ENCODE data around the gene POLK.
A peak's percentile ranks its signal among the peaks of the same experiment; 100 is the strongest.
"Not testable (repeated sequence)": the region's sequence is repeated elsewhere in the genome, so short reads cannot be mapped to it uniquely, and the experiment has no call there.

Gene POLK

DNA sequence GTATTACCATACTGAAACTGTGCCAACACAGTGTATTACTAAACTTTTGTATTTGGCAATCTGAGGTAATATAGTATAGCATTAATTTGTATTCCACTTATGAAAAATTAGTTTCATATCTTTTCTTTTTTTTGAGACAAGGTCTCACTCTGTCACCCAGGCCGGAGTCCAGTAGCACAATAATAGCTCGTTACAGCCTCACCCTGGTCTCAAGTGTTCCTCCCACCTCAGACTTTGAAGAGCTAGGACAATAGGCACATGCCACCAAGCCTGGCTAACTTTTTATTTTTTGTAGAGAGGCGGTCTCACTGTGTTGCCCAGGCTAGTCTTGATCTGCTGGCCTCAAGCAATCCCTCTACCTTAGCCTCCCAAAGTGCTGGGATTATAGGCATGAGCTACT, 36.1 kb downstream of the POLK start:
- Histone ChIP-seq H3K4me1 (no peaks in the 10 kb centered on the region), H4K20me1 (peaks cover 0 to 42% (median 0%) of the 10 kb centered on the region in 11 experiments; a peak in 10 of 22 replicates), H3K9me3 (replicated peaks in 1 of 11) (no peaks in the 10 kb centered on the region; a peak in 3 of 22 replicates), H3K27me3 (no peaks in the 10 kb centered on the region), H3K4me3 (no peak overlapping the region), H3K27ac (no peak overlapping the region), H3K36me3 (peaks cover 24 to 66% (median 45%) of the 10 kb centered on the region in 11 experiments), H3K4me2 (no peak overlapping the region), H3K9ac (no peak overlapping the region)
- no peak for TF ChIP-seq Cebpa-rat (IDR thresholded peaks at IDR 0.05)

GRCh38 chr5:75550597-75550996, 38.9 kb downstream of the POLK start:
- Histone ChIP-seq H3K4me3 (no peak overlapping the region), H3K4me2 (no peak overlapping the region), H3K36me3 (peaks cover 36 to 69% (median 54%) of the 10 kb centered on the region in 11 experiments), H3K27me3 (no peaks in the 10 kb centered on the region), H3K4me1 (no peaks in the 10 kb centered on the region), H3K9me3 (replicated peaks in 1 of 11) (no peaks in the 10 kb centered on the region; a peak in 3 of 22 replicates), H3K9ac (no peak overlapping the region), H4K20me1 (peaks cover 0 to 18% (median 0%) of the 10 kb centered on the region in 11 experiments; a peak in 3 of 22 replicates), H3K27ac (no peak overlapping the region)
- no peak for TF ChIP-seq Cebpa-rat (IDR thresholded peaks at IDR 0.05)

- no peaks in the 10 kb centered on the region for H3K27me3 ChIP-seq
- no peak overlapping the region for H3K27ac ChIP-seq
These were observed 39.8 kb downstream of the POLK start for GRCh38 chr5:75551471-75551870.

DNA sequence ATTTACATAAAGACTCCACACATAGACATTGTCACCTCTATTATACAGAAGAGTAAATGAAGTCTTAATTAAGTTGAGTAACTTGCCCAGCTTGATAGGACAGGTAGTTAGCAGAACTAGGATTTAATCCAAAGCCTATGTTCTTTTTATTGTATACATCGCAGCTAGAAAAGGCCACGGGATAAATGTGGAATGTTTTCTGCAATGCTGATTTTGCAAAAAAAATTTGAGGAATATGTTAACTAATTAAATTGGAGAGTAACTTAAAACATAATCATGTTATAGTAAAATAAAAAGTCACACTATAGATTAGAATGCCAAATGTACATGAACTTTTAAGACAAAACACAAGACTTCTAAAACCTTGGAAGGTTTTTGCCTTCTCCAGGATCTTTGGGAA, 41.1 kb downstream of the POLK start:
- Histone ChIP-seq H3K4me3 (no peak overlapping the region), H3K27ac (no peak overlapping the region), H3K36me3 (peaks cover 53 to 89% (median 70%) of the 10 kb centered on the region in 11 experiments), H3K4me2 (no peak overlapping the region), H3K9me3 (replicated peaks in 1 of 11) (peaks cover 2 to 13% (median 11%) of the 10 kb centered on the region in 11 experiments; a peak in 16 of 22 replicates), H4K20me1 (peaks cover 0 to 8% (median 0%) of the 10 kb centered on the region in 11 experiments; a peak in 2 of 22 replicates), H3K27me3 (no peaks in the 10 kb centered on the region), H3K4me1 (peaks cover 0 to 12% (median 0%) of the 10 kb centered on the region in 10 experiments; a peak in 6 of 20 replicates), H3K9ac (no peak overlapping the region)
- no peak for TF ChIP-seq Cebpa-rat (IDR thresholded peaks at IDR 0.05)

More at GRCh38 chr5:75551471-75551870, 39.8 kb downstream of the POLK start:
- H3K9me3 ChIP-seq (replicated peaks in 1 of 11) = no peaks in the 10 kb centered on the region; a peak in 3 of 22 replicates
- no peak overlapping the region for H3K4me2 ChIP-seq
- no peak overlapping the region for H3K4me3 ChIP-seq
- peaks cover 0 to 18% (median 0%) of the 10 kb centered on the region in 11 experiments; a peak in 2 of 22 replicates for H4K20me1 ChIP-seq
- no peaks in the 10 kb centered on the region for H3K4me1 ChIP-seq
- peaks cover 41 to 78% (median 62%) of the 10 kb centered on the region in 11 experiments for H3K36me3 ChIP-seq
- H3K9ac ChIP-seq = no peak overlapping the region
- TF ChIP-seq Cebpa-rat (IDR thresholded peaks at IDR 0.05) = no peak

DNA sequence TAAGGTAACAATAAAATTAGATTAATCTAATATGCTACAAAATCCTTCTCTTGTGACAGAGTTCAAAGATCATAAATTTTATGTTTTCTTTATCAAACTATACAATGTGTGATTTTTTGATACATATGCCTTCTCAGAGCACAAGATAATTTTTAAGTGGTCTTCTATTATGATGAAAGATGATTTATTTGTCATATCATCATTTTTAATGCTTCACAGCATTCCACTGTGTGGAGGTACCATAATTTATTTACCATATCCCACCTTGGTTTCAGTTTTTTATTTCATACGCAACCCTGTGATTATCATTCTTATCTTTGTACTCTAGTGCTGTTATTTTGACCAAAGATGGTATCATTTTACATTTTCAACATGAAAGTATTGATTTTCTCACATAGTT, 41.7 kb downstream of the POLK start:
- TF ChIP-seq Cebpa-rat (IDR thresholded peaks at IDR 0.05) = no peak
- Histone ChIP-seq H3K36me3 (peaks cover 56 to 90% (median 73%) of the 10 kb centered on the region in 11 experiments), H3K27me3 (no peaks in the 10 kb centered on the region), H3K9me3 (replicated peaks in 1 of 11) (peaks cover 8 to 17% (median 14%) of the 10 kb centered on the region in 11 experiments; a peak in 16 of 22 replicates), H3K4me3 (no peak overlapping the region), H3K27ac (no peak overlapping the region), H3K9ac (no peak overlapping the region), H4K20me1 (0 out of 22 replicates have a peak, but pooled peaks cover 0 to 5% (median 0%) of the 10 kb centered on the region in 11 experiments), H3K4me1 (peaks cover 0 to 18% (median 0%) of the 10 kb centered on the region in 10 experiments; a peak in 6 of 20 replicates), H3K4me2 (no peak overlapping the region)

- peaks cover 54 to 88% (median 67%) of the 10 kb centered on the region in 11 experiments for H3K36me3 ChIP-seq
- peaks cover 37 to 55% (median 46%) of the 10 kb centered on the region in 11 experiments for H3K9me3 ChIP-seq (replicated peaks in 1 of 11)
- no peaks in the 10 kb centered on the region for H3K27me3 ChIP-seq
These were observed 46.5 kb downstream of the POLK start for GRCh38 chr5:75558221-75558620.

DNA sequence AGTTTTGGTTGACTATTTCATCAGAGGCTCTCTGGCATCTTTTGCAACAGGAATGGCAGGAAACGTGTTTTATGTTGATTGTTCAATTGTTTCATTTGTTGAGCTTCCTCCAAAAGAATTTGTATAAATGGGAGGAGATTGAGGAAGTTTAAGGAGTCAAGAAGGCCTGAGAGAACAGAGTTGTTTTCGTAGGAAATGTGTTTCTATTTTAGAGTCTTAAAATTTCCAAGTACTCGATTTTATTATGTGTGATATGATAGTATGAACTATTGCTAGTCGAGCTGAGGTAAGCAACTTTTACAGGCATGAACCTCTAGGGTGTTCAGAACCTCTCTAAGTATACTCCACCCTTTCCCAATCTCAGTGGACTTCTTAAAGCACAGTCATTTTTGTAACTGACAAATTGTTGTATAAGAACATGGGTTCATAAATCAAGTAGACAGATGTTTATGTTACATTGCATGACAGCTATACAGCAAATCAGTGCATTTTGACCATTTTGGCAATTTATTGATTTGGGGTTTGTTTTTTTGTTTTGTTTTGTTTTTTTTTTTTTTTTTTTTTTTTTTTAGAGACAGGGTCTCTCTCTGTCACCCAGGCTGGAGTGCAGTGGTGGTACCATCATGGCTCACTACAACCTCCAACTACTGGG, 47.4 kb downstream of the POLK start:
- H3K4me1 ChIP-seq = peaks cover 0 to 38% (median 0%) of the 10 kb centered on the region in 10 experiments; a peak in 7 of 20 replicates
- H3K9me3 ChIP-seq (replicated peaks in 1 of 11) = peaks cover 46 to 62% (median 54%) of the 10 kb centered on the region in 11 experiments
- no peaks in the 10 kb centered on the region for H4K20me1 ChIP-seq
- H3K27me3 ChIP-seq = no peaks in the 10 kb centered on the region
- peak overlapping the region in 6 of 11 experiments; percentile 12 to 79 (median 62); a peak in 11 of 22 replicates for H3K27ac ChIP-seq
- H3K4me2 ChIP-seq = peak overlapping the region in 6 of 11 experiments; percentile 14 to 76 (median 43); a peak in 10 of 22 replicates
- TF ChIP-seq Cebpa-rat (IDR thresholded peaks at IDR 0.05) = no peak
- H3K4me3 ChIP-seq = peak overlapping the region in 1 of 10 experiments; percentile 20; a peak in 3 of 20 replicates
- H3K36me3 ChIP-seq = peaks cover 45 to 84% (median 60%) of the 10 kb centered on the region in 11 experiments
- H3K9ac ChIP-seq = peak overlapping the region in 3 of 11 experiments; percentile 37 to 56 (median 39); a peak in 4 of 22 replicates

More at GRCh38 chr5:75558221-75558620, 46.5 kb downstream of the POLK start:
- Histone ChIP-seq H3K4me2 (peak overlapping the region in 3 of 11 experiments; percentile 1 to 39 (median 10); a peak in 3 of 22 replicates), H4K20me1 (no peaks in the 10 kb centered on the region), H3K9ac (no peak overlapping the region), H3K27ac (peak overlapping the region in 4 of 11 experiments; percentile 3 to 79 (median 22); a peak in 5 of 22 replicates), H3K4me1 (peaks cover 0 to 37% (median 0%) of the 10 kb centered on the region in 10 experiments; a peak in 7 of 20 replicates), H3K4me3 (no peak overlapping the region)
- no peak for TF ChIP-seq Cebpa-rat (IDR thresholded peaks at IDR 0.05)

DNA sequence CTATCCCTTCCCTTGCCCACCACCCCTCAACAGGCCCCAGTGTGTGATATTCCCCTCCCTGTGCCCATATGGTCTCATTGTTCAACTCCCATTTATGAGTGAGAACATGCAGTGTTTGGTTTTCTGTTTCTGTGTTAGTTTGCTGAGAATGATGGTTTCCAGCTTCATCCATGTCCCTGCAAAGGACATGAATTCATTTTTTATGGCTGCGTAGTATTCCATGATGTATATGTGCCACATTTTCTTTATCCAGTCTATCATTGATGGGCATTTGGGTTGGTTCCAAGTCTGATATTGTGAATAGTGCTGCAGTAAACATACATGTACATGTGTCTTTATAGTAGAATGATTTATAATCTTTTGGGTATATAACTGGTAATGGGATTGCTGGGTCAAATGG, 49.0 kb downstream of the POLK start:
- not testable (repeated sequence) for H3K9ac ChIP-seq, H3K4me2 ChIP-seq, H3K4me3 ChIP-seq, H3K27me3 ChIP-seq, H4K20me1 ChIP-seq, H3K27ac ChIP-seq
- peaks cover 34 to 78% (median 49%) of the 10 kb centered on the region in 11 experiments for H3K36me3 ChIP-seq
- peaks cover 52 to 74% (median 65%) of the 10 kb centered on the region in 11 experiments for H3K9me3 ChIP-seq (replicated peaks in 1 of 11)
- peaks cover 0 to 51% (median 0%) of the 10 kb centered on the region in 10 experiments; a peak in 7 of 20 replicates for H3K4me1 ChIP-seq

DNA sequence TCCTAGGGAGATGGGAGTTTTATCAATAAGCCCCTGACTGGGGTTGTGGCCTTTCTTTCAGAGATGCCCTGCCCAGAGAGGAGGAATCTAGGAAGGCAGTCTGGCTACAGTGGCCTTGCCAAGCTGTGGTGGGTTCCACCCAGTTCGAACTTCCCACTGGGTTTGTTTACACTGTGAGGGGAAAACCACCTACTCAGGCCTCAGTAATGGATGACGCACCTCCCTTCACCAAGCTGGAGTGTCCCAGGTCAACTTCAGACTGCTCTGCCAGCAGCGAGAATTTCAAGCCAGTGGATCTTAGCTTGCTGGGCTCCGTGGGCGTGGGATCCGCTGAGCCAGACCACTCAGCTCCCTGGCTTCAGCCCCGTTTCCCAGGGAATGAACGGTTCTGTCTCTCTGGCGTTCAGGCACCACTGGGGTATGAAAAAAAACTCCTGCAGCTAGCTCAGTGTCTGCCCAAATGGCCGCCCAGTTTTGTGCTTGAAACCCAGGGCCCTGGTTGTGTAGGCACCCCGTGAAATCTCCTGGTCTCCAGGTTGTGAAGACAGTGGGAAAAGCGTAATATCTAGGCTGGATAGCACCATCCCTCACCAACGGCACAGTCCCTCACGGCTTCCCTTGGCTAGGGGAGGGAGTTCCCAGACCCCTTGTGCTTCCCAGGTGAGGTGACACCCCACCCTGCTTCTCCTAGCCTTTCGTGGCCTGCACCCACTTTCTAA, 54.5 kb downstream of the POLK start:
- H3K9ac ChIP-seq, H3K4me3 ChIP-seq, H3K27me3 ChIP-seq: not testable (repeated sequence)
- H4K20me1 ChIP-seq = peaks cover 0 to 31% (median 0%) of the 10 kb centered on the region in 11 experiments; a peak in 6 of 22 replicates
- H3K4me1 ChIP-seq = peaks cover 9 to 56% (median 23%) of the 10 kb centered on the region in 10 experiments
- peaks cover 32 to 55% (median 46%) of the 10 kb centered on the region in 11 experiments for H3K9me3 ChIP-seq (replicated peaks in 1 of 11)
- peak overlapping the region in 9 of 11 experiments; percentile 17 to 61 (median 49); a peak in 15 of 22 replicates for H3K27ac ChIP-seq
- H3K36me3 ChIP-seq = peaks cover 22 to 71% (median 39%) of the 10 kb centered on the region in 11 experiments
- H3K4me2 ChIP-seq = peak overlapping the region; percentile 36 to 81 (median 57); a peak in 21 of 22 replicates
